ENCODE measurements around the gene MORC1. TPM values are rescaled to one million over a fixed set of nuclear protein-coding genes. Genes with fewer than 3 reads are reported as not detected.

Gene MORC1
- total and polyA plus RNA-seq, 12 donors: not detected

DNA sequence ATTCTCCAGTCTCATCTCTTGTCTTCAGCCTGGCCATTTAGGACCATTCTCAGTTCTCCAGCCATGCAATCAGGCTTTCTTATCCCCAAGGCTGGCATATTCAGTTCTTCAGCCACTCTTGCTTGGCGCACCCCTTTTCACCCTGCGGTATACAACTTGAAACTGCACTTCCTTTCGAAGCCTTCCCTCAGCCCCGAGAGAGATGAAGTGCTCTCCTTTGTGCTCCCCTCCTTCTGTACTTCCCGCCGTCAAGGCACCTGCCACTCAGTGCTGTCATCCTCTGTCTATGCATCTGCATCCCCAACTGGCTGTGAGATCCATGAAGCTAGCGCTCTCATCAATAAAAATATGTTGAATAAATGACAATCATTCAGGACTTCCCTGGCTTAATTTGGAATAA, 45.7 kb downstream of the MORC1 start:
- TF ChIP-seq, protein P1, sequence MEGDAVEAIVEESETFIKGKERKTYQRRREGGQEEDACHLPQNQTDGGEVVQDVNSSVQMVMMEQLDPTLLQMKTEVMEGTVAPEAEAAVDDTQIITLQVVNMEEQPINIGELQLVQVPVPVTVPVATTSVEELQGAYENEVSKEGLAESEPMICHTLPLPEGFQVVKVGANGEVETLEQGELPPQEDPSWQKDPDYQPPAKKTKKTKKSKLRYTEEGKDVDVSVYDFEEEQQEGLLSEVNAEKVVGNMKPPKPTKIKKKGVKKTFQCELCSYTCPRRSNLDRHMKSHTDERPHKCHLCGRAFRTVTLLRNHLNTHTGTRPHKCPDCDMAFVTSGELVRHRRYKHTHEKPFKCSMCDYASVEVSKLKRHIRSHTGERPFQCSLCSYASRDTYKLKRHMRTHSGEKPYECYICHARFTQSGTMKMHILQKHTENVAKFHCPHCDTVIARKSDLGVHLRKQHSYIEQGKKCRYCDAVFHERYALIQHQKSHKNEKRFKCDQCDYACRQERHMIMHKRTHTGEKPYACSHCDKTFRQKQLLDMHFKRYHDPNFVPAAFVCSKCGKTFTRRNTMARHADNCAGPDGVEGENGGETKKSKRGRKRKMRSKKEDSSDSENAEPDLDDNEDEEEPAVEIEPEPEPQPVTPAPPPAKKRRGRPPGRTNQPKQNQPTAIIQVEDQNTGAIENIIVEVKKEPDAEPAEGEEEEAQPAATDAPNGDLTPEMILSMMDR (IDR thresholded peaks at IDR 0.05): no peak
- DNase-seq: no peak
- WGBS, 2 donors: 30 to 31% methylated on average over 7 of the region's 7 CpGs
- Histone ChIP-seq H3K27ac (no peak overlapping the region), H3K27me3 (no peaks in the 10 kb centered on the region), H3K36me3 (no peaks in the 10 kb centered on the region), H3K9me3 (peaks cover 0 to 9% (median 0%) of the 10 kb centered on the region in 11 donors), H3K4me1 (peaks cover 0 to 21% (median 5%) of the 10 kb centered on the region in 9 donors), H3K4me3 (peak overlapping the region in 1 of 10 donors; percentile 10)
- peak in 2 of 8 donors; percentile 39 to 52 for ATAC-seq
- intact Hi-C loops (cut with DNase I): no loop called here

DNA sequence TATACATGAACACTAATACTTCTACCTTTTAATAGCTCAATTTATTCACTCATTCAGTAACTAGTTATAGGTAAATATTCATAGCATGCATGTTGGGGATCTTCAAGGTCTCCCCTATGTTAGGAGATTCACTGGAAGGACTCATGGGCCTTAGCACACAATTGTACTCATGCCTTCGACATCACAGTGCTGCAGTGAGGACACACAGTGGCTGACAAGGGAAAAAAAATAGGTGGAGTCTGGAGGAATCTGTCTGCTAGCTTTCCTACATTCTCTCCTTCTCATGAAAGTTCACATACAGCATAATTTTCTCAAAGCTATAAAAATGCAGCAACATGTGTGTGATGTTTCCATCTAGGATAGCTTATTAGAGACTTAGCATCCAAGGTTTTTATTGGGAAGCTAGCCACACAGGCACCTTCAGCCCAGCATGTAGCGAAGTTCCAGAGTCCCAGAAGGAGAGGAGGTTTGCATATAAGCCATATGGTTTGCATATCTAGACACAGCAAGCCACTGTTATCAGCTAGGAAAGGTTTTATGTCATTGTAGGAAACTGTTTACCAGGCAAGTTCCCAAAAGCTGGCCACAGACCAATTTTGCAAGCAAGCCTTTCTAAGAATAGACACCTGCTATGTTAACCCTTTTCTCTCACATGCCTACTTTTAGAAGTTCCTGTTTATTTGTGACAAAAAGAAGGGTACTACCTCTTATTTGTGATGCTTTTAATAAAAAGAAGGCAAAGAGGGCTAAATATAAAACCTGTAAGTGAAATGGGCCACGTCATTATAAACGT, 46.4 kb downstream of the MORC1 start:
- intact Hi-C loops (cut with DNase I): no loop called here
- Histone ChIP-seq H3K9me3 (peaks cover 0 to 9% (median 0%) of the 10 kb centered on the region in 11 donors), H3K36me3 (no peaks in the 10 kb centered on the region), H3K27ac (no peak overlapping the region), H3K4me1 (peaks cover 0 to 21% (median 5%) of the 10 kb centered on the region in 9 donors), H3K4me3 (peak overlapping the region in 1 of 10 donors; percentile 10), H3K27me3 (no peaks in the 10 kb centered on the region)
- WGBS, 2 donors: 7 to 15% methylated on average over 4 of the region's 4 CpGs
- ATAC-seq (peak in 5 of 8 donors; percentile 38 to 66 (median 49)), DNase-seq (peak in 1 of 2 donors; percentile 12)
- TF ChIP-seq, protein P1 (IDR thresholded peaks at IDR 0.05): no peak

DNA sequence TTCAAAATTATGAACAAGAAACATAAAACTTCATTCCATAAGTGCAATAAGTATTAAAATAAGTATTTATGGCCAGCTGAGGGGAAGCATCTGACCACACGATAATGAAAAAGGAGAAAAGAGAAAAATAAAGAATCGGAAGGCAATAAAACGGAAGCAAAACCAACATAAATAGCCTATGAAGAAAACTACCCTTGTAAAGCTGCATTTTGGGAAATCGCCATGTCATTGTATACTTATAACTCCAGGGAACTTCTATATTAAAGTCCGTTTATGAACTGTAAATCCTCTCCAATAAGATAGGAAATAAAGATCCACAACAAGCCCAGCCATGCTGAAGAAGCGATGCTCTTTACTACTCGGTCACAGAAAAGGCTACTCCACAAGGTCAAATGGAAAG, 47.7 kb downstream of the MORC1 start:
- WGBS, 2 donors: 82 to 87% methylated on average over 7 of the region's 7 CpGs
- Histone ChIP-seq H3K9me3 (peaks cover 0 to 2% (median 0%) of the 10 kb centered on the region in 11 donors), H3K36me3 (no peaks in the 10 kb centered on the region), H3K4me3 (no peak overlapping the region), H3K4me1 (peaks cover 0 to 21% (median 5%) of the 10 kb centered on the region in 9 donors), H3K27ac (no peak overlapping the region), H3K27me3 (no peaks in the 10 kb centered on the region)
- intact Hi-C loops (cut with DNase I): no loop called here
- ATAC-seq: no peak
- no peak for DNase-seq
- TF ChIP-seq, protein P1 (IDR thresholded peaks at IDR 0.05): no peak

DNA sequence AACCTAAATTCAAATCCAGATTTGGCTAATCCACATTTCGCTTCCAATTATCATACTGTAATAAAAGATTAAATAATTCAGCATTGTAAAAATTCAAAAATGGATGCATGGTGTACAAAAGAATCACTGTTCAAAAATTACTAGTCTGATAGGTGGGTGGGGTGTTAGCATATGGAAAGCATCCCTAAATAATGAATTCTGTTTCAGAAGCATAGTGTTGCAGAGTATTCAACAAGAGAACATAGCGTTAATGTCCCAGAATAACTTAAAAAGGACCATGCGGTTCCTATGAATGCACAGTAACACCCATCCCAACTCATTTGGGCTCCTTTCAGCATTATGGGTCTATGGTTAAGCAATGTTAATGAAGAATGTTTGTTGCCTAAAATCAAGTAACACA, 51.1 kb downstream of the MORC1 start:
- intact Hi-C loops (cut with DNase I): no loop called here
- Histone ChIP-seq H3K27me3 (no peaks in the 10 kb centered on the region), H3K36me3 (no peaks in the 10 kb centered on the region), H3K4me3 (no peak overlapping the region), H3K27ac (no peak overlapping the region), H3K4me1 (peaks cover 0 to 15% (median under 1%) of the 10 kb centered on the region in 9 donors), H3K9me3 (no peaks in the 10 kb centered on the region)
- no peak for DNase-seq
- no peak for ATAC-seq
- TF ChIP-seq, protein P1 (IDR thresholded peaks at IDR 0.05): no peak
- 79 to 82% methylated on average over 3 of the region's 3 CpGs for WGBS, 2 donors
